ENCODE results near the gene ORMDL2. TPM values are rescaled to one million over a fixed set of nuclear protein-coding genes. Genes with fewer than 3 reads are reported as not detected.
"Not testable (repeated sequence)": the region's sequence is repeated elsewhere in the genome, so short reads cannot be mapped to it uniquely, and the experiment has no call there.

The ORMDL2 gene
- total RNA-seq, 1 donor from 2014 or later = 58.6 TPM

DNA sequence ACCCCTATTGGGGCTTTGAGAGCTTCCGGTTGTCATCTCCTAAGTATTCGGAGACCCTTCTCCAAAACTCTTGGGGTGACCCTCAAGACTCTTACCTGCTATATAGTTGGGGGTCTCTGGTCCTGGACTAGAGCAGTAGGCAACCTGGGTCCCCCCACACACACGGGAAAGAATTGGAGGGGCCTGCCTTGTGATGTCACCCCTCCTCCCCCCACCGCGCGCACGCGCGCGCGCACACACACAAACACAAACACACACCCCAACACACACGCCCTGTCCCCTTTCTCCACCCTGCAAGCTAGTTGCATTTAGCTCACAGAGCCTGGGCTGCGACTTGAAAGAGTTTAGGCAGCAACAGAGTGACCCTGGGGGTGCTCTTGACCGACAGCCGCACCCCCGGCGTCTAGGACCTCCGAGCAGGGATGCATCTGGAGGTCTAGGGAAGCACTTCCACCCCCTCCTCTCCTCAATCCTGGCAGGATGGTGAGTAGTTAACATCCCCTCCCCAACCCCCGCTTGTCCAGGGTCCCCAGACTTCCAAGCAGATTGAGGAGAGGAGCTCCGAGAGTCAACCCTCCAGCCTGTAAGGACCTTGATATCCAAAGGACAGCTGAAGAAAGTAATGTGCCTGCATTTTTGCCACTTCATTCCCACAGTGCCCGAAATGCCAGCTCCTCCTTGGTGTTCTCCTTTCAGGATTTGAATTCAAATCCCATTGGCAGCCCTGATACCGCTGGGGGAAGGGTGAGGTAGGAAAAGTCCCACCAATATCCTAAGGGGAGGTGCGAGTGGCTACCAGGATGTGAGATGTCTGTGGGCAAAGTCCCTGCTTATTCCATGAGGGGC, 13.0 kb downstream of the ORMDL2 start:
- intact Hi-C loops (cut with micrococcal nuclease) = no loop called here
- Mint-ChIP-seq H3K27me3 (ENCODE audit: low read depth) (no peaks in the 10 kb centered on the region), H3K4me3 (ENCODE audit: low read depth) (peak overlapping the region; percentile 97), H3K36me3 (ENCODE audit: low read depth) (peaks cover 20% of the 10 kb centered on the region), H3K9me3 (no peaks in the 10 kb centered on the region), H3K4me1 (ENCODE audit: low read depth) (peaks cover 33% of the 10 kb centered on the region), H3K27ac (peak overlapping the region; percentile 89)
- DNase-seq (ENCODE audit: low spot score) = peak; percentile 46

- peaks cover 31% of the 10 kb centered on the region for H3K4me1 Mint-ChIP-seq (ENCODE audit: low read depth)
Observed at GRCh38 chr12:55831447-55831815, 13.6 kb downstream of the ORMDL2 start.

DNA sequence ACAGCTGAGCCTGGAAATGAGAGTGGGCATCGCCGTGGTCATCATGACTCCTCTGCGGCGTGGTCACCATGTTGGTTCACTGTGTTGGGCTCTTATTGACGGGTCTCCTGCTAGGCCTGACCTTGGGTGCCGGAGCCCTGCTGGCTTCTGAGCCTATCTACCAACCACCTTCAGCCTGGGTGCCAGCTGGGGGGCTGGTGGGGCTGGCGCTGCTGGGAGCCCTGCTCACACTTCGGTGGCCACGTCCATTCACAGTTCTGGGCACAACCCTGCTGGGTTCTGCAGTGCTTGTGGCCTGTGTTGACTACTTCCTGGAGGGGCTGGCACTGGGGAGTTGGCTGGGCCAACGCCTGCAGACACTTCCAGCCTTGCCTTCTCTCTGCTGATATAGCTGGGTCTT, 15.2 kb downstream of the ORMDL2 start:
- peaks cover 5% of the 10 kb centered on the region for H3K36me3 Mint-ChIP-seq (ENCODE audit: low read depth)
- H3K4me1 Mint-ChIP-seq (ENCODE audit: low read depth) = peaks cover 21% of the 10 kb centered on the region
- no peak overlapping the region for H3K27ac Mint-ChIP-seq
- no peaks in the 10 kb centered on the region for H3K9me3 Mint-ChIP-seq
- intact Hi-C loops (cut with micrococcal nuclease) = no loop called here
- DNase-seq (ENCODE audit: low spot score) = no peak
- no peaks in the 10 kb centered on the region for H3K27me3 Mint-ChIP-seq (ENCODE audit: low read depth)
- no peak overlapping the region for H3K4me3 Mint-ChIP-seq (ENCODE audit: low read depth)

More at GRCh38 chr12:55831447-55831815, 13.6 kb downstream of the ORMDL2 start:
- DNase-seq (ENCODE audit: low spot score) = no peak
- intact Hi-C loops (cut with micrococcal nuclease) = no loop called here
- Mint-ChIP-seq H3K27ac (peak overlapping the region; percentile 28), H3K4me3 (ENCODE audit: low read depth) (peak overlapping the region; percentile 97), H3K27me3 (ENCODE audit: low read depth) (no peaks in the 10 kb centered on the region), H3K36me3 (ENCODE audit: low read depth) (peaks cover 16% of the 10 kb centered on the region), H3K9me3 (no peaks in the 10 kb centered on the region)

DNA sequence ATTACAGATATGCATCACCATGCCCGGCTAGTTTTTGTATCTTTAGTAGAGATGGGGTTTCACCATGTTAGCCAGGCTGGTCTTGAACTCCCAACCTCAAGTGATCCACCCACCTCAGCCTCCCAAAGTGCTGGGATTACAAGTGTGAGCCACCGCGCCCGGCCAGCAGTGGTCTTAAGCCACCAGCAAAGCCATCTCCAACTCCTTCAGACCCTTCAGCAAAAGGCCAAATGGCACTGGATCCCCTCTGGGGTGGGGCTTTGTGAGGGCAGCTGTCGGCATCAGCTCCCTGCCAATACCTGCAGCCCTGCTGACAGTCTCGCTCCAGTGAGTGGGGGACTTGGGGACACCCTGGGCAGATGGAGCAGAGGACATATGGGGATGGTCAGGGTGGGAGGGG, 16.6 kb downstream of the ORMDL2 start:
- H3K9me3 Mint-ChIP-seq; DNase-seq (ENCODE audit: low spot score); H3K27ac Mint-ChIP-seq; H3K27me3 Mint-ChIP-seq (ENCODE audit: low read depth); H3K36me3 Mint-ChIP-seq (ENCODE audit: low read depth); H3K4me3 Mint-ChIP-seq (ENCODE audit: low read depth); intact Hi-C loops (cut with micrococcal nuclease): not testable (repeated sequence)
- H3K4me1 Mint-ChIP-seq (ENCODE audit: low read depth) = peaks cover 16% of the 10 kb centered on the region

DNA sequence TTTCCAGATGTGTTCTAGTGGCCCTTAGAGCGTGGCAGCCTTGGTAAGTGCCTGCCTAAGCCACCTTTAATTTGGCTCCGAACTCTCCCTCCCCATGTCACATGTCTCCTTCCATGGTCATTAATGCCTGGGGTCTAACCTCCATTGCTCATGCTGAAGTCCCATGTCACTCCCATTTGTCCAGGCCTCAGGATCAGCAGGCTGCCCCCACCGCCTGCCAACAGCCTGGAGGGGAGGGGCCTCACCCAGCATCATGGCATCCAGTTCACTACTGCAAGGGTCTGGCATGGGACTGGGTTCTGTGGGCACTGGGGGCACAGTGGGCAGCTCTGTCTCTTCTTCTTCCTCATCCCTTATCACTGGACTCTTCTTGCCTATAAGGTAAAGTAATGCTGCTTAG, 20.5 kb downstream of the ORMDL2 start:
- Mint-ChIP-seq H3K36me3 (ENCODE audit: low read depth) (no peaks in the 10 kb centered on the region), H3K4me1 (ENCODE audit: low read depth) (peaks cover 1% of the 10 kb centered on the region), H3K27me3 (ENCODE audit: low read depth) (no peaks in the 10 kb centered on the region), H3K4me3 (ENCODE audit: low read depth) (no peak overlapping the region), H3K27ac (no peak overlapping the region), H3K9me3 (no peaks in the 10 kb centered on the region)
- no peak for DNase-seq (ENCODE audit: low spot score)
- intact Hi-C loops (cut with micrococcal nuclease) = no loop called here

DNA sequence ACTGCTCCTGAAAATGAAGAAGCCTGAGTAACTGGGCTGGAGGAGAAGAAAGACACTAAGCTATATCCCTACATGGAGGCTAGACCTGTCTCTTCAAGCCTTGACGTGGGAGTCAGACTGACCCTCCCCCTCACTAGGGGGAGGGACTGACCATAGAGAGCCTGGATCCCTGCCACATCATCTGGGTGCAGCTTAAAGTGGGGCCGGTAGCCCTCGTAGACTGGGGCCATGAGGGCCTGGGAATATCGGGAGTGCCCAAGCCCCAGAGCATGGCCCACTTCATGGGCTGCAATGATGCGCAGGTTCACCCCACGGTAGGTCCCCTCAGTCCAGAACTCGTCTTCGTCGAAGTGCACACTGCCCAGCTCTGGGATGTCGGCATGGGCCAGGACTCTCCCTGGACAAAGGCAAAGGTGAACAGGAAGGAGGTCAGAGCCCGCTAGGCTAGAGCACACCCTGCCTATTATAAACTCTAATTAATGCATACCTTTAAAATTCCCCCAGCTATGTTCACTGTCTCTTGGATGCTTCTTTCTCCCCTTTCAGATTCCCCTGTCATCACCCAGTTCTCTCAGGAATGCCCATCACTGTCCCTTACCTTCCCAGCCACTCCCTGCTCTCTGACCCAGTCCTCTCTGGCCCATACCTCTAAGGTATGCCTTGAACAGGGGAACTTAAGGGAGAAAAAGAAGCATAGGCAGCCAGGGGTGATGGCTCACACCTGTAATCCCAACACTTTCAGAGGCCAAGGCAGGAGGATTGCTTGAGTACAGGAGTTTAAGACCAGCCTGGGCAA, 21.7 kb downstream of the ORMDL2 start:
- intact Hi-C loops (cut with micrococcal nuclease) = no loop called here
- Mint-ChIP-seq H3K4me1 (ENCODE audit: low read depth) (no peaks in the 10 kb centered on the region), H3K36me3 (ENCODE audit: low read depth) (no peaks in the 10 kb centered on the region), H3K9me3 (no peaks in the 10 kb centered on the region), H3K27me3 (ENCODE audit: low read depth) (no peaks in the 10 kb centered on the region), H3K4me3 (ENCODE audit: low read depth) (no peak overlapping the region), H3K27ac (no peak overlapping the region)
- DNase-seq (ENCODE audit: low spot score) = no peak

DNA sequence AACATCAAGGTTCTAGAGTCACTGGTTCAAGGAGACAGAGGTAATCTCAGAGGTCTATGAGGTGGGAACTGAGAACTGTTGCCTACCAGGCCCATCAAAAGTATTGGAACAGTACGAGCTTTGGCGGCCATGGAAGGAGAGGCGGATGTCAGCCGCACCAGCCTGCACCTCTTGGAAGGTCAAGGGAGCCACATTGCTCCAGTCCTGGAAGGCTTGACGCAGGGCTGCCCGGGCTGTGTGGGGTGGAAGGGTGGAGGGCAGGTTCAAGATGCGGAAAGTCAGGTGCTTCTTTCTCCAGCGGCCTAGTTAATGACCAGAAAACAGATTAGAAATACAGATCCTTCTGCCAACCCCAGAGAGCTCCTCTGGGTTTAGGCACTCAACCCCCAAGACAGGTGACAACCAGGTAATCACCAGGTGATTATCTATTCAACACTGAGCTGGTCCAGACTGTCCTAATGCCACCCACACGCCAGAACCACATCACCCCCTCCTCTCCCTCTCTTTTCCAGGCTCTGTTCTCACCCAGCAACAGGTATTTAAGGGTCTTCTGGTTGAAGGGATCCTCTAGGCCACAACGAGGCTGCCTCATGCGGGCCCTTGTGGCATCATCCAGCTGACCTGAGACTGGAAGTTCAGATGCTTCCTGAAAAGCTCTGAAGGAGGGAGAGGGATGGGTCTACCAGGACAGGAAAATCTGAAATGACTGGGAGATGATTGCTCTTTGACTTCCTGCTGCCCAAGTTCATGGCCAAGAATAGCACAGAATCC, 22.9 kb downstream of the ORMDL2 start:
- Mint-ChIP-seq H3K27ac (no peak overlapping the region), H3K4me1 (ENCODE audit: low read depth) (no peaks in the 10 kb centered on the region), H3K9me3 (no peaks in the 10 kb centered on the region)

GRCh38 chr12:55842681-55843429, 25.0 kb downstream of the ORMDL2 start, which contains the start of gene MMP19:
MMP19 (minus strand) TSS chr12:55842936; CDS start chr12:55842830, 106 bp downstream.
- Mint-ChIP-seq H3K4me3 (ENCODE audit: low read depth) (no peak within 1 kb of the TSS), H3K27ac (no peak within 1 kb of the TSS), H3K4me1 (ENCODE audit: low read depth) (peaks cover 8% of the 10 kb centered on the region), H3K36me3 (ENCODE audit: low read depth) (no peaks in the 10 kb centered on the region), H3K9me3 (no peaks in the 10 kb centered on the region), H3K27me3 (ENCODE audit: low read depth) (no peaks in the 10 kb centered on the region)
- no peak for DNase-seq (ENCODE audit: low spot score)
- intact Hi-C loops (cut with micrococcal nuclease) = no loop called here

More for the DNA sequence above, 22.9 kb downstream of the ORMDL2 start:
- H3K4me3 Mint-ChIP-seq (ENCODE audit: low read depth) = no peak overlapping the region
- no peaks in the 10 kb centered on the region for H3K36me3 Mint-ChIP-seq (ENCODE audit: low read depth)
- no peaks in the 10 kb centered on the region for H3K27me3 Mint-ChIP-seq (ENCODE audit: low read depth)
- no peak for DNase-seq (ENCODE audit: low spot score)
- intact Hi-C loops (cut with micrococcal nuclease) = no loop called here

- no peaks in the 10 kb centered on the region for H3K27me3 Mint-ChIP-seq (ENCODE audit: low read depth)
- peaks cover 8% of the 10 kb centered on the region for H3K4me1 Mint-ChIP-seq (ENCODE audit: low read depth)
- intact Hi-C loops (cut with micrococcal nuclease) = no loop called here
- no peak overlapping the region for H3K4me3 Mint-ChIP-seq (ENCODE audit: low read depth)
- DNase-seq (ENCODE audit: low spot score) = no peak
- no peaks in the 10 kb centered on the region for H3K9me3 Mint-ChIP-seq
- H3K27ac Mint-ChIP-seq = no peak overlapping the region
- H3K36me3 Mint-ChIP-seq (ENCODE audit: low read depth) = no peaks in the 10 kb centered on the region
Observed at GRCh38 chr12:55843431-55843830, 25.6 kb downstream of the ORMDL2 start.

GRCh38 chr12:55844961-55845360, 27.1 kb downstream of the ORMDL2 start:
- H3K4me1 Mint-ChIP-seq (ENCODE audit: low read depth) = peaks cover 8% of the 10 kb centered on the region
- DNase-seq (ENCODE audit: low spot score) = no peak
- H3K36me3 Mint-ChIP-seq (ENCODE audit: low read depth) = no peaks in the 10 kb centered on the region
- no peak overlapping the region for H3K27ac Mint-ChIP-seq
- no peak overlapping the region for H3K4me3 Mint-ChIP-seq (ENCODE audit: low read depth)
- intact Hi-C loops (cut with micrococcal nuclease) = no loop called here
- no peaks in the 10 kb centered on the region for H3K9me3 Mint-ChIP-seq
- H3K27me3 Mint-ChIP-seq (ENCODE audit: low read depth) = peaks cover 5% of the 10 kb centered on the region

DNA sequence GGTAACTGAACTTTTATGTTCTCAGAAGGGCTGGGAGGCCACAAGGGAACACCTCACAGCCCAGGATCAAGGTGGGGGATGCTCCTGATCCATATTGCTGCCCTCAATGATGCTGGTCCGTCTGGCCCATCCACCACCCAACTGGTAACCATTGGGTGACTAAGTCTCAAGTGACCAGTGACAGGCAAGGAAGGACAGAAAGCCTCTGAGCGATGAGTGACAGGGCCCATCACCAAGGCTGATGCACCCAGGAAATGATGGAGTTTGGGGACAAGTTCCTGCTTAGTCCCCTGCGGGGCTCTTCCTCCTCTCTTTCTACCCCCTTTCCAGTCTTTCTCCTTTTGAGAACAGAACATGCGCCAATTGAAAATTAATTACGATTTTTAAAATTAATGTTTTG, 27.5 kb downstream of the ORMDL2 start:
- no peaks in the 10 kb centered on the region for H3K36me3 Mint-ChIP-seq (ENCODE audit: low read depth)

More for the DNA sequence above, 27.5 kb downstream of the ORMDL2 start:
- H3K27ac Mint-ChIP-seq = no peak overlapping the region
- no peak for DNase-seq (ENCODE audit: low spot score)
- H3K9me3 Mint-ChIP-seq = no peaks in the 10 kb centered on the region
- no peak overlapping the region for H3K4me3 Mint-ChIP-seq (ENCODE audit: low read depth)
- peaks cover 8% of the 10 kb centered on the region for H3K27me3 Mint-ChIP-seq (ENCODE audit: low read depth)
- intact Hi-C loops (cut with micrococcal nuclease) = no loop called here
- H3K4me1 Mint-ChIP-seq (ENCODE audit: low read depth) = peaks cover 8% of the 10 kb centered on the region

All from activated T-helper 2 cell treated with anti-CD3 and anti-CD28 coated beads, Interferon-gamma antibody, Interleukin-2, Interleukin-4, amounts not matched to agents 10 μg/mL and 5 μg/mL and 100 μg/mL, durations not matched to agents 14 hours and 24 hours and 36 hours (primary cell).